ENCODE measurements around the gene PCBP3.

GRCh38 chr21:45954261-45954660 is 310.7 kb downstream of the PCBP3 start:
- TF ChIP-seq CTCF (optimal IDR thresholded peaks at IDR 0.05 in 1 of 3, IDR thresholded peaks at IDR 0.05 in 1 of 3, conservative IDR thresholded peaks at IDR 0.05 in 1 of 3; ENCODE audit: extremely low read depth in 1 of 3, insufficient read depth in 2 of 3, low read length in 3 of 3) (peak; percentile 37 to 49 (median 37)), EZH2 (IDR thresholded peaks at IDR 0.05; ENCODE audit: low read length) (no peak)
